GM12878 (cell line): ENCODE results near the gene ZNF491. TPM values are rescaled to one million over a fixed set of nuclear protein-coding genes. Genes with fewer than 3 reads are reported as not detected.
A peak's percentile ranks its signal among the peaks of the same experiment; 100 is the strongest.

Experiments
- ATAC-seq: fragments of 200-7000 bp; cut with Tn5 transposase; 3 replicates; pipeline ENCODE4 v1.9.1; 2020; ENCODE audit warnings: mild to moderate bottlenecking, moderate library complexity
- BruUV-seq: library from RNA; stranded (reverse); fragments of 400-500 nt; replicated peaks from 2 replicates; lab custom pipeline; 2021; lab: Mats Ljungman, UMichigan
- CTCF ChIA-PET: fragments of 300-600 bp; sonication (Branson Sonifier 250); formaldehyde crosslinking; extraction: SDS; loops from one replicate; lab custom pipeline; 2021; ENCODE audit warnings: inconsistent platforms; lab: Yijun Ruan, JAX
- POLR2A ChIA-PET: fragments of 350-600 bp; formaldehyde crosslinking; extraction: SDS; loops from one replicate; lab custom pipeline; 2021; ENCODE audit warnings: inconsistent platforms; lab: Charles Lee
- RAD21 ChIA-PET: fragments of 300-600 bp; sonication (Branson Sonifier 250); formaldehyde crosslinking; loops from one replicate; lab custom pipeline; 2023; ENCODE audit warnings: antibody characterized with exemption; ENCODE audit not compliant: unreplicated experiment; lab: Charles Lee
- SMC1A ChIA-PET: fragments of 300-600 bp; sonication (Branson Sonifier 250); formaldehyde crosslinking; loops from one replicate; lab custom pipeline; 2023; ENCODE audit not compliant: unreplicated experiment, uncharacterized antibody; lab: Charles Lee
- DNase-seq: peaks from one replicate; pipeline ENCODE4 v3.0.0-alpha.2; 2011; ENCODE audit warnings: low read depth, low spot score
- FAIRE-seq: peaks from 3 replicates; lab custom pipeline; 2011; peaks lifted over from hg19 to GRCh38; lab: Jason Lieb, UNC
- H2AFZ ChIP-seq: 2 replicates; pipeline ENCODE4 v1.6.0; 2011; ENCODE audit warnings: low read depth, low read length, control low read depth; ENCODE audit not compliant: control insufficient read depth
- H3K27ac ChIP-seq: 2 replicates; pipeline ENCODE4 v1.5.1; 2011; ENCODE audit warnings: control low read depth; ENCODE audit not compliant: control insufficient read depth, insufficient read depth
- H3K27me3 ChIP-seq, 2 experiments: replicated peaks in 1 of 2; 2 replicates each; pipeline versions ENCODE4 v1.6.0 to v1.6.1; 2011; ENCODE audit warnings: low read length in 1 of 2; ENCODE audit not compliant: control insufficient read depth in 2 of 2, insufficient read depth in 2 of 2
- H3K36me3 ChIP-seq, 2 experiments: 2 replicates each; pipeline ENCODE4 v1.5.1; 2011; ENCODE audit warnings: low read length in 1 of 2; ENCODE audit not compliant: control insufficient read depth in 2 of 2, insufficient read depth in 2 of 2
- H3K4me1 ChIP-seq: 2 replicates; pipeline ENCODE4 v1.6.1; 2011; ENCODE audit warnings: mild to moderate bottlenecking, low read length, moderate library complexity, mixed read lengths; ENCODE audit not compliant: control insufficient read depth, insufficient read depth
- H3K4me2 ChIP-seq: 2 replicates; pipeline ENCODE4 v1.6.0; 2011; ENCODE audit warnings: control low read depth; ENCODE audit not compliant: control insufficient read depth, insufficient read depth
- H3K4me3 ChIP-seq: fragments of 200-600 bp; sonication (generic); 2 replicates; pipeline ENCODE4 v1.5.1; 2016
- H3K79me2 ChIP-seq: 2 replicates; pipeline ENCODE4 v1.6.0; 2011; ENCODE audit warnings: low read length; ENCODE audit not compliant: control insufficient read depth, insufficient read depth
- H3K9ac ChIP-seq: 2 replicates; pipeline ENCODE4 v1.8.0; 2011; ENCODE audit warnings: low read length, control low read depth, mixed read lengths; ENCODE audit not compliant: control insufficient read depth, insufficient read depth
- H3K9me3 ChIP-seq: replicated peaks from 3 replicates; pipeline ENCODE4 v1.5.1; 2011; ENCODE audit warnings: mild to moderate bottlenecking, low read length; ENCODE audit not compliant: control insufficient read depth, insufficient read depth
- H4K20me1 ChIP-seq: 2 replicates; pipeline ENCODE4 v1.6.0; 2011; ENCODE audit not compliant: control insufficient read depth, insufficient read depth
- ATF7 ChIP-seq: fragments of 450-650 bp; IDR thresholded peaks from 2 replicates; pipeline ENCODE4 v1.6.1; 2016; ENCODE audit warnings: low read depth, mild to moderate bottlenecking
- CBX5 ChIP-seq: sonication (generic); IDR thresholded peaks from 2 replicates; pipeline ENCODE4 v1.6.1; 2016; ENCODE audit warnings: low read depth, moderate library complexity, mild to moderate bottlenecking, inconsistent platforms
- EP300 ChIP-seq, 2 experiments: fragments of 150-350 bp in 1 of 2; IDR thresholded peaks; 2 replicates each; pipeline ENCODE4 v1.6.1; 2011 to 2012; ENCODE audit warnings: low read depth in 2 of 2, low read length in 2 of 2, borderline replicate concordance in 1 of 2, improper control_type of control experiment in 1 of 2, inconsistent platforms in 1 of 2; ENCODE audit not compliant: control insufficient read depth in 1 of 2
- FOXM1 ChIP-seq: IDR thresholded peaks from 2 replicates; pipeline ENCODE4 v1.6.1; 2012; ENCODE audit warnings: low read depth, mild to moderate bottlenecking, inconsistent platforms, low read length, moderate library complexity
- HCFC1 ChIP-seq: fragments of 150-350 bp; IDR thresholded peaks from 2 replicates; pipeline ENCODE4 v1.6.1; 2014; ENCODE audit warnings: low read length
- KLF5 ChIP-seq: fragments of 450-650 bp; IDR thresholded peaks from 2 replicates; pipeline ENCODE4 v1.6.1; 2014; ENCODE audit warnings: mild to moderate bottlenecking; ENCODE audit not compliant: partially characterized antibody
- NBN ChIP-seq: fragments of 450-650 bp; IDR thresholded peaks from 2 replicates; pipeline ENCODE4 v1.6.1; 2016
- SMARCA5 ChIP-seq: fragments of 450-650 bp; IDR thresholded peaks from 2 replicates; pipeline ENCODE4 v1.6.1; 2017; ENCODE audit warnings: mild to moderate bottlenecking
- SREBF1 ChIP-seq: IDR thresholded peaks from 2 replicates; pipeline ENCODE4 v1.6.1; 2012; ENCODE audit warnings: mild to moderate bottlenecking, low read length
- SUPT20H ChIP-seq: IDR thresholded peaks from 2 replicates; pipeline ENCODE4 v1.6.1; 2011; ENCODE audit warnings: low read depth, mild to moderate bottlenecking, low read length, moderate library complexity, borderline replicate concordance; ENCODE audit not compliant: control insufficient read depth
- YY1 ChIP-seq: IDR thresholded peaks from 2 replicates; pipeline ENCODE4 v1.6.1; 2011; ENCODE audit warnings: low read depth, mild to moderate bottlenecking, low read length
- ZNF217 ChIP-seq: fragments of 450-650 bp; IDR thresholded peaks from 2 replicates; pipeline ENCODE4 v1.6.1; 2017; ENCODE audit warnings: antibody characterized with exemption, mild to moderate bottlenecking
- ZNF274 ChIP-seq: IDR thresholded peaks from one replicate; pipeline ENCODE4 v1.8.0; 2011; ENCODE audit not compliant: insufficient read length, insufficient read depth
- ZNF384 ChIP-seq: IDR thresholded peaks from 2 replicates; pipeline ENCODE4 v1.6.1; 2012; ENCODE audit warnings: low read depth, mild to moderate bottlenecking, low read length, improper control_type of control experiment, borderline replicate concordance
- WGBS: methylation state at CpG from one replicate; pipeline ENCODE4 v1.1.6; 2016; ENCODE audit warnings: low lambda C conversion rate; ENCODE audit not compliant: insufficient replicate concordance, insufficient coverage; ENCODE audit errors: missing lambda C conversion rate; 5-methylcytosine and 5-hydroxymethylcytosine counted together
- in situ Hi-C: fragments of 300-500 bp; cut with MboI; formaldehyde crosslinking; loops from 9 replicates; pipeline ENCODE4 v1.14.3; 2018; ENCODE audit warnings: mixed read lengths
- intact Hi-C: fragments of 100-400 bp; cut with micrococcal nuclease; formaldehyde crosslinking; loops from one replicate; pipeline ENCODE4 v1.14.2; 2022; ENCODE audit not compliant: unreplicated experiment
- polyA plus RNA-seq, 11 experiments: library from polyadenylated mRNA; depleted of rRNA in 4 of 11; unstranded in 6 of 11; stranded (reverse) in 5 of 11; fragments of >200 nt; fragmentation: Nextera tagmentation in 4 of 11; fragmentation: Illumina TruSeq in 1 of 11; extraction: Ambion mirVana in 4 of 11; extraction: Trizol in 1 of 11; gene quantifications; 1 replicate in 1 of 11; 2 replicates in 10 of 11; pipeline versions ENCODE4 v1.2.1 to v1.2.3, GENCODE V29; 2011 to 2016; ENCODE audit warnings: inconsistent platforms in 2 of 11, missing spikeins in 2 of 11, low read depth in 1 of 11
- total RNA-seq, 4 experiments: library from RNA; depleted of rRNA in 3 of 4; stranded (reverse); fragments of >200 nt in 3 of 4; fragmentation: Illumina TruSeq in 1 of 4; extraction: Trizol in 1 of 4; gene quantifications; 2 replicates each; pipeline versions ENCODE4 v1.2.1 to v1.2.3, GENCODE V29; 2013 to 2021
- TF ChIP-seq, protein P1 (sequence below): IDR thresholded peaks from 2 replicates; pipeline ENCODE4 v1.6.1; 2011; ENCODE audit warnings: low read depth, low read length, improper control_type of control experiment, borderline replicate concordance
- TF ChIP-seq, protein P2 (sequence below): IDR thresholded peaks from 2 replicates; pipeline ENCODE4 v1.6.1; 2011; ENCODE audit warnings: borderline replicate concordance, low read depth, mild to moderate bottlenecking, moderate library complexity, mixed read lengths, low read length; ENCODE audit not compliant: insufficient read depth; ENCODE audit errors: extremely low read length
- TF ChIP-seq, protein P3 (sequence below): fragments of 450-650 bp; IDR thresholded peaks from 2 replicates; pipeline ENCODE4 v1.6.1; 2017; ENCODE audit warnings: low read depth, mild to moderate bottlenecking, moderate library complexity
- TF ChIP-seq, protein P4 (sequence below): IDR thresholded peaks from 2 replicates; pipeline ENCODE4 v1.6.1; 2012; ENCODE audit warnings: low read depth, low read length, improper control_type of control experiment

Gene ZNF491
- total and polyA plus RNA-seq, 10 of the 15 experiments (the other 5 are each of a cell fraction or from before 2014, with no cell fraction given): 0.18 to 1.4 (median 0.37) TPM

DNA sequence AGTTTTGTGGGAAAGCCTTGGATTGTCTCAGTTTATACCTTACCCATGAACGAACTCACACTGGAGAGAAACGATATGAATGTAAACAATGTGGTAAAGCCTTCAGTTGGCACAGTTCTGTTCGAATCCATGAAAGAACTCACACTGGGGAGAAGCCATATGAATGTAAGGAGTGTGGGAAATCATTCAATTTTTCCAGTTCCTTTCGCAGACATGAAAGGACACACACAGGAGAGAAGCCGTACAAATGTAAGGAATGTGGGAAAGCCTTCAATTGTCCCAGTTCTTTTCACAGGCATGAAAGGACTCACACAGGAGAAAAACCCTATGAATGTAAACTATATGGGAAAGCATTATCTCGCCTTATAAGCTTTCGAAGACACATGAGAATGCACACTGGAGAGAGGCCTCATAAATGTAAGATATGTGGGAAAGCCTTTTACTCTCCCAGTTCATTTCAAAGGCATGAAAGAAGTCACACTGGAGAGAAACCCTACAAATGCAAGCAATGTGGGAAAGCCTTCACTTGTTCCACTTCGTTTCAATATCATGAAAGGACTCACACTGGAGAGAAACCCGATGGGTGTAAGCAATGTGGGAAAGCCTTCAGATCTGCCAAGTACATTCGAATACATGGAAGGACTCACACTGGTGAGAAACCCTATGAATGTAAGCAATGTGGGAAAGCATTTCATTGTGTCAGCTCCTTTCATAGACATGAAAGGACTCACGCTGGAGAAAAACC, 8.2 kb downstream of the ZNF491 start:
- H3K36me3 ChIP-seq: no peaks in the 10 kb centered on the region
- H3K27ac ChIP-seq: no peak overlapping the region

More for the DNA sequence above, 8.2 kb downstream of the ZNF491 start:
- intact Hi-C loops: no loop called here
- FAIRE-seq (no peak), ATAC-seq (no peak), DNase-seq (no peak)
- ChIA-PET SMC1A (no interaction called here), RAD21 (no interaction called here), POLR2A (no interaction called here), CTCF (no interaction called here)
- no peak overlapping the region for H3K4me2 ChIP-seq
- no peaks in the 10 kb centered on the region for H3K27me3 ChIP-seq
- H2AFZ ChIP-seq: no peak overlapping the region
- no peak overlapping the region for H3K4me3 ChIP-seq
- no peaks in the 10 kb centered on the region for H4K20me1 ChIP-seq
- H3K9me3 ChIP-seq: peaks cover 12% of the 10 kb centered on the region
- no peaks in the 10 kb centered on the region for H3K79me2 ChIP-seq
- no peaks in the 10 kb centered on the region for H3K4me1 ChIP-seq
- H3K9ac ChIP-seq: no peak overlapping the region
- no TSS peak for BruUV-seq
- in situ Hi-C loops: no loop called here
- WGBS: 54% methylated on average over 11 of the region's 11 CpGs
- TF ChIP-seq ZNF384: no peak
- TF ChIP-seq SMARCA5: no peak
- TF ChIP-seq SUPT20H: no peak
- TF ChIP-seq ATF7: no peak
- TF ChIP-seq, protein P1, sequence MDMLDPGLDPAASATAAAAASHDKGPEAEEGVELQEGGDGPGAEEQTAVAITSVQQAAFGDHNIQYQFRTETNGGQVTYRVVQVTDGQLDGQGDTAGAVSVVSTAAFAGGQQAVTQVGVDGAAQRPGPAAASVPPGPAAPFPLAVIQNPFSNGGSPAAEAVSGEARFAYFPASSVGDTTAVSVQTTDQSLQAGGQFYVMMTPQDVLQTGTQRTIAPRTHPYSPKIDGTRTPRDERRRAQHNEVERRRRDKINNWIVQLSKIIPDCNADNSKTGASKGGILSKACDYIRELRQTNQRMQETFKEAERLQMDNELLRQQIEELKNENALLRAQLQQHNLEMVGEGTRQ: no peak
- TF ChIP-seq ZNF274: no peak
- TF ChIP-seq HCFC1: no peak
- peak; percentile 89; the same call in 1 of the 2 replicates for TF ChIP-seq CBX5
- no peak for TF ChIP-seq YY1
- TF ChIP-seq NBN: no peak
- 0 out of 2 replicates have a peak, but pooled peaks have one; percentile 20 for TF ChIP-seq ZNF217
- TF ChIP-seq, protein P2, sequence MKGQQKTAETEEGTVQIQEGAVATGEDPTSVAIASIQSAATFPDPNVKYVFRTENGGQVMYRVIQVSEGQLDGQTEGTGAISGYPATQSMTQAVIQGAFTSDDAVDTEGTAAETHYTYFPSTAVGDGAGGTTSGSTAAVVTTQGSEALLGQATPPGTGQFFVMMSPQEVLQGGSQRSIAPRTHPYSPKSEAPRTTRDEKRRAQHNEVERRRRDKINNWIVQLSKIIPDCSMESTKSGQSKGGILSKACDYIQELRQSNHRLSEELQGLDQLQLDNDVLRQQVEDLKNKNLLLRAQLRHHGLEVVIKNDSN: no peak
- no peak for TF ChIP-seq EP300 (IDR thresholded peaks at IDR 0.05; ENCODE audit: borderline replicate concordance in 1 of 2, control insufficient read depth in 1 of 2, low read depth in 2 of 2, low read length in 2 of 2)
- TF ChIP-seq, protein P3, sequence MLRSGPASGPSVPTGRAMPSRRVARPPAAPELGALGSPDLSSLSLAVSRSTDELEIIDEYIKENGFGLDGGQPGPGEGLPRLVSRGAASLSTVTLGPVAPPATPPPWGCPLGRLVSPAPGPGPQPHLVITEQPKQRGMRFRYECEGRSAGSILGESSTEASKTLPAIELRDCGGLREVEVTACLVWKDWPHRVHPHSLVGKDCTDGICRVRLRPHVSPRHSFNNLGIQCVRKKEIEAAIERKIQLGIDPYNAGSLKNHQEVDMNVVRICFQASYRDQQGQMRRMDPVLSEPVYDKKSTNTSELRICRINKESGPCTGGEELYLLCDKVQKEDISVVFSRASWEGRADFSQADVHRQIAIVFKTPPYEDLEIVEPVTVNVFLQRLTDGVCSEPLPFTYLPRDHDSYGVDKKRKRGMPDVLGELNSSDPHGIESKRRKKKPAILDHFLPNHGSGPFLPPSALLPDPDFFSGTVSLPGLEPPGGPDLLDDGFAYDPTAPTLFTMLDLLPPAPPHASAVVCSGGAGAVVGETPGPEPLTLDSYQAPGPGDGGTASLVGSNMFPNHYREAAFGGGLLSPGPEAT: no peak
- TF ChIP-seq KLF5: peak; percentile 85
- no peak for TF ChIP-seq SREBF1
- TF ChIP-seq FOXM1: no peak
- TF ChIP-seq, protein P4, sequence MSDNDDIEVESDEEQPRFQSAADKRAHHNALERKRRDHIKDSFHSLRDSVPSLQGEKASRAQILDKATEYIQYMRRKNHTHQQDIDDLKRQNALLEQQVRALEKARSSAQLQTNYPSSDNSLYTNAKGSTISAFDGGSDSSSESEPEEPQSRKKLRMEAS: no peak
